Hematopoietic multipotent progenitor cell treated with erythropoietin and hydrocortisone succinate and interleukin-3 and kit ligand, for 15 days (in vitro differentiated cells): Measurements from ENCODE around the gene BAMBI.

Experiments
- DNase-seq: peaks from one replicate; pipeline ENCODE4 v3.0.0-alpha.2; 2015; ENCODE audit warnings: low spot score

The BAMBI gene

GRCh38 chr10:28676326-28676967 lies 874 bp upstream of the BAMBI start:
- no peak for DNase-seq

- DNase-seq, result no peak
These were observed 766 bp downstream of the BAMBI start for GRCh38 chr10:28677888-28678686.

GRCh38 chr10:28678687-28679457 lies 1.6 kb downstream of the BAMBI start:
- DNase-seq, result no peak

GRCh38 chr10:28679581-28680357 lies 2.4 kb downstream of the BAMBI start:
- DNase-seq, result no peak

GRCh38 chr10:28680358-28680752 lies 3.0 kb downstream of the BAMBI start:
- DNase-seq, result no peak

- no peak for DNase-seq
These were observed 4.0 kb downstream of the BAMBI start for GRCh38 chr10:28681291-28681763.

- no peak for DNase-seq
These were observed 4.8 kb downstream of the BAMBI start for GRCh38 chr10:28681928-28682750.

- DNase-seq, result no peak
These were observed 7.0 kb downstream of the BAMBI start for GRCh38 chr10:28684157-28684985.

- no peak for DNase-seq
These were observed 7.8 kb downstream of the BAMBI start for GRCh38 chr10:28684986-28685580.

GRCh38 chr10:28685717-28686116 lies 8.4 kb downstream of the BAMBI start:
- no peak for DNase-seq

- DNase-seq, result no peak
These were observed 9.7 kb downstream of the BAMBI start for GRCh38 chr10:28686835-28687682.

- no peak for DNase-seq
These were observed 10.3 kb downstream of the BAMBI start for GRCh38 chr10:28687683-28688001.

GRCh38 chr10:28690545-28690944 lies 13.2 kb downstream of the BAMBI start:
- DNase-seq, result no peak

GRCh38 chr10:28691187-28691694 lies 13.9 kb downstream of the BAMBI start:
- no peak for DNase-seq

- DNase-seq, result no peak
These were observed 14.7 kb downstream of the BAMBI start for GRCh38 chr10:28692050-28692449.

GRCh38 chr10:28694530-28694929 lies 17.2 kb downstream of the BAMBI start:
- DNase-seq, result no peak

- DNase-seq, result no peak
These were observed 20.8 kb downstream of the BAMBI start for GRCh38 chr10:28698075-28698474.

- DNase-seq, result no peak
These were observed 27.3 kb downstream of the BAMBI start for GRCh38 chr10:28704464-28705161.
